Chondrocyte (in vitro differentiated cells): ENCODE data around the gene EFNA3. TPM values are rescaled to one million over a fixed set of nuclear protein-coding genes. Genes with fewer than 3 reads are reported as not detected.

Experiments
- DNase-seq: peaks from one replicate; pipeline ENCODE4 v3.0.0; 2021; ENCODE audit warnings: mixed read lengths, low spot score
- H3K27ac Mint-ChIP-seq: one replicate; pipeline ENCODE4 v1.8.0; 2021; ENCODE audit warnings: mild to moderate bottlenecking, moderate library complexity, mixed read lengths; ENCODE audit not compliant: unreplicated experiment
- H3K27me3 Mint-ChIP-seq: 2 replicates; pipeline ENCODE4 v1.8.0; 2021; ENCODE audit warnings: low read depth, mixed read lengths
- H3K36me3 Mint-ChIP-seq: 2 replicates; pipeline ENCODE4 v1.8.0; 2021; ENCODE audit warnings: low read depth, mixed read lengths
- H3K4me1 Mint-ChIP-seq: 2 replicates; pipeline ENCODE4 v1.8.0; 2021; ENCODE audit warnings: low read depth, mild to moderate bottlenecking, mixed read lengths
- H3K4me3 Mint-ChIP-seq: one replicate; pipeline ENCODE4 v1.8.0; 2021; ENCODE audit warnings: mild to moderate bottlenecking, moderate library complexity, mixed read lengths; ENCODE audit not compliant: unreplicated experiment
- H3K9me3 Mint-ChIP-seq: 2 replicates; pipeline ENCODE4 v1.8.0; 2021; ENCODE audit warnings: low read depth, mixed read lengths
- total RNA-seq: library from RNA; stranded (reverse); gene quantifications from 3 replicates; pipeline ENCODE4 v1.2.1, GENCODE V29; 2021
- TF ChIP-seq, protein P1 (sequence below): fragments of 200-600 bp; sonication (generic); IDR thresholded peaks from 2 replicates; pipeline ENCODE4 v1.5.0; 2021; ENCODE audit warnings: antibody characterized with exemption, mild to moderate bottlenecking, moderate library complexity

EFNA3 gene
- total RNA-seq, 1 donor from 2014 or later, result 4.5 TPM

DNA sequence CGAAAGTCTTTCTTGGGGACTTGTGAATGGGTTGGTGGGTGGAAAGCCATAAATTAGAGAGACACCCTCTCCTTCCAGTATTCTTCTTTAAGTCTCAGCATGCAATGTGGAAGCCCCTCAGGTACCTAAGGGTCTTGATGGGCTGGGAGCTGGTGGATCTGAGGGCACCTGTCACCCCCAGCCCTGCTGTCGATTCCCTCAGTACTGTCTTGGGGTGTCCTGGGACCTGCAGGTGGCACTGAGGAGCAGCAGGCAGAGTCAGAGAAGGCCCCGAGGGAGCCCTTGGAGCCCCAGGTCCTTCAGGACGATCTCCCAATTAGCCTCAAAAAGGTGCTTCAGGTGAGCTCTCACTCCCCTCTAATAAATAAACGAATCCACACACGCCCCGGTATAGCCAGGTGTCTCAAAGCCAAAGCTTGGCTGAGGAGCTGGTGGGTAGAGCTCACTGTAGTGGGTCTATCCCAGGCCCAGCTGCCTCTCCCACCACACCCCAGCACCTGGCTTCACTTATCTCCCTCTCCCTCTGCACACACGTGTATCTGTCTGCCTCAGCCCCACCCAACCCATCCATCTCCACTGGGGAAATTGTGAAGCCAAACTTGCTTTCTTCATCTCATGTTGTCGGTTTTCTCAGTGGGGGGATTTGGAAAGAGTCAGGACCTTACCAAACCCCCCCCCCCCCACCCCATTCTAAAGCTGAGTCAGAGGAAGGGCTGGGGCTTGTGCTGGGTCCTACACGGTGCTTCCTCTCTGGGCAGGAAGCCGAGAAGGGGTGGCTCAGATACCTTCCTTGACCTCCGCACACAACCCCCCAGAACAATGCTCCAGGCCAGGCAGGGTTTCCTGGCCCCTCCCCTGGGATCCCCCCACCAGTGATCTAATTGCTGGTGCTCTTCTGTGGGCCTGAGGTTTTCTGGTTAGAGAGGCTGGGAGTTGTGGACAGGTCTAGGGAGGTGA lies 25.9 kb upstream of the EFNA3 start:
- no peaks in the 10 kb centered on the region for H3K9me3 Mint-ChIP-seq
- peaks cover 8% of the 10 kb centered on the region for H3K36me3 Mint-ChIP-seq
- TF ChIP-seq, protein P1, sequence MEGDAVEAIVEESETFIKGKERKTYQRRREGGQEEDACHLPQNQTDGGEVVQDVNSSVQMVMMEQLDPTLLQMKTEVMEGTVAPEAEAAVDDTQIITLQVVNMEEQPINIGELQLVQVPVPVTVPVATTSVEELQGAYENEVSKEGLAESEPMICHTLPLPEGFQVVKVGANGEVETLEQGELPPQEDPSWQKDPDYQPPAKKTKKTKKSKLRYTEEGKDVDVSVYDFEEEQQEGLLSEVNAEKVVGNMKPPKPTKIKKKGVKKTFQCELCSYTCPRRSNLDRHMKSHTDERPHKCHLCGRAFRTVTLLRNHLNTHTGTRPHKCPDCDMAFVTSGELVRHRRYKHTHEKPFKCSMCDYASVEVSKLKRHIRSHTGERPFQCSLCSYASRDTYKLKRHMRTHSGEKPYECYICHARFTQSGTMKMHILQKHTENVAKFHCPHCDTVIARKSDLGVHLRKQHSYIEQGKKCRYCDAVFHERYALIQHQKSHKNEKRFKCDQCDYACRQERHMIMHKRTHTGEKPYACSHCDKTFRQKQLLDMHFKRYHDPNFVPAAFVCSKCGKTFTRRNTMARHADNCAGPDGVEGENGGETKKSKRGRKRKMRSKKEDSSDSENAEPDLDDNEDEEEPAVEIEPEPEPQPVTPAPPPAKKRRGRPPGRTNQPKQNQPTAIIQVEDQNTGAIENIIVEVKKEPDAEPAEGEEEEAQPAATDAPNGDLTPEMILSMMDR, result peak; percentile 56
- peak overlapping the region; percentile 79 for H3K4me3 Mint-ChIP-seq
- H3K27ac Mint-ChIP-seq, result peak overlapping the region; percentile 68
- no peak for DNase-seq
- peaks cover 27% of the 10 kb centered on the region for H3K4me1 Mint-ChIP-seq
- H3K27me3 Mint-ChIP-seq, result no peaks in the 10 kb centered on the region

DNA sequence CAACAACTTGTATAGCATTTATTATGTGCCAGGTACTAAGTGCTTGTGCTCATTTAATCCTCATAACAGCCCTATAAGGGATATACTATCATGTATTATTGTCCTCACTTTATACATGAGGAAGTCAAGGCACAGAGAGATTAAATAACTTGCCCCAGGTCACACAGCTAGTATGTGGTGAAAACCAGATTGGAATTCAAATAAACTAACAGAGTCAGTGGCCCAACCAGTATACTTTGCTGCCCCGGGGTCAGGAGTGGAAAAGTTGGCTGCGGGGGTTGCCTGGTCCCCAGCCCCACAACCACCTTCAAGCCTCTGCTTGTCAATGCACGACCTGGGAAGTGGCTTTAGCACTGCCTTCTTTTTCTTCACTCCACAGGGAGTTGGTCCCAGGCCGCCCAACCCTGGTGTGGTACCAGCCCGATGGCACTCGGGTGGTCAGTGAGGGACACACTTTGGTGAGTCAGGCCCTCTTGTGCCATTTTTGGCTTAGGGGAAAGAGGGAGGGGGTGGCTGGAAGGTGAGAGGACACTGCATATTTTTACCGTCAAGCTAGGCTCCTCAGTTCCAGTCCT lies 25.0 kb upstream of the EFNA3 start:
- H3K4me3 Mint-ChIP-seq, result no peak overlapping the region
- no peaks in the 10 kb centered on the region for H3K27me3 Mint-ChIP-seq
- no peaks in the 10 kb centered on the region for H3K9me3 Mint-ChIP-seq
- peaks cover 27% of the 10 kb centered on the region for H3K4me1 Mint-ChIP-seq
- no peak for DNase-seq
- no peak overlapping the region for H3K27ac Mint-ChIP-seq
- TF ChIP-seq, protein P1, result no peak
- H3K36me3 Mint-ChIP-seq, result peaks cover 11% of the 10 kb centered on the region

DNA sequence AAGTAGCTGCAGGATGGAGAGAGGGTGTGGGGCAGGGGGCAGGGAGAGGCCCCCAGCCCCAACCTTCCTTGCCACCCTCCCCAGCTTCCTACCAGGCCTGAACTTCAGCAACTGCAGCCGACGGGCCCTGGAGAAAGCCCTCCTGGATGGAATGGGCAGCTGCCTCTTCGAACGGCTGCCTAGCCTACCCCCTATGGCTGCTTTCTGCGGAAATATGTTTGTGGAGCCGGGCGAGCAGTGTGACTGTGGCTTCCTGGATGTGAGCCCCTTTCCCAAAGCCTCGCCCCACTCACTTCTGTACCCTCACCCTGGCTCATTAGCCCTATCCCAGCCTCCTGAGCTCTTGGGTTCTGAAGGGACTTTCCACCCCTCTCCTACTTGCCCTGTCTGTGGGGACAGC lies 21.5 kb upstream of the EFNA3 start:
- no peak overlapping the region for H3K4me3 Mint-ChIP-seq
- H3K27ac Mint-ChIP-seq, result no peak overlapping the region
- H3K9me3 Mint-ChIP-seq, result no peaks in the 10 kb centered on the region
- DNase-seq, result no peak
- no peaks in the 10 kb centered on the region for H3K27me3 Mint-ChIP-seq
- TF ChIP-seq, protein P1, result no peak
- peaks cover 14% of the 10 kb centered on the region for H3K4me1 Mint-ChIP-seq
- H3K36me3 Mint-ChIP-seq, result peaks cover 12% of the 10 kb centered on the region

DNA sequence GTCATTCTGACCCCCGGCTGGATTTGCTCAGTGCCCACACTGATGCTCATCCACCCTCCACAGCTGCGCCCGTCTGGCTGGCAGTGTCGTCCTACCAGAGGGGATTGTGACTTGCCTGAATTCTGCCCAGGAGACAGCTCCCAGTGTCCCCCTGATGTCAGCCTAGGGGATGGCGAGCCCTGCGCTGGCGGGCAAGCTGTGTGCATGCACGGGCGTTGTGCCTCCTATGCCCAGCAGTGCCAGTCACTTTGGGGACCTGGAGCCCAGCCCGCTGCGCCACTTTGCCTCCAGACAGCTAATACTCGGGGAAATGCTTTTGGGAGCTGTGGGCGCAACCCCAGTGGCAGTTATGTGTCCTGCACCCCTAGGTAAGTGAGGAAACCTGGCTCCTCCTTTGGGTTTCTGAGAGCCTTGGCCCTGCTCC lies 20.8 kb upstream of the EFNA3 start:
- TF ChIP-seq, protein P1, result no peak
- H3K36me3 Mint-ChIP-seq, result peaks cover 12% of the 10 kb centered on the region
- H3K27ac Mint-ChIP-seq, result no peak overlapping the region
- H3K27me3 Mint-ChIP-seq, result no peaks in the 10 kb centered on the region
- H3K4me1 Mint-ChIP-seq, result peaks cover 13% of the 10 kb centered on the region
- H3K4me3 Mint-ChIP-seq, result no peak overlapping the region
- DNase-seq, result no peak
- H3K9me3 Mint-ChIP-seq, result no peaks in the 10 kb centered on the region

DNA sequence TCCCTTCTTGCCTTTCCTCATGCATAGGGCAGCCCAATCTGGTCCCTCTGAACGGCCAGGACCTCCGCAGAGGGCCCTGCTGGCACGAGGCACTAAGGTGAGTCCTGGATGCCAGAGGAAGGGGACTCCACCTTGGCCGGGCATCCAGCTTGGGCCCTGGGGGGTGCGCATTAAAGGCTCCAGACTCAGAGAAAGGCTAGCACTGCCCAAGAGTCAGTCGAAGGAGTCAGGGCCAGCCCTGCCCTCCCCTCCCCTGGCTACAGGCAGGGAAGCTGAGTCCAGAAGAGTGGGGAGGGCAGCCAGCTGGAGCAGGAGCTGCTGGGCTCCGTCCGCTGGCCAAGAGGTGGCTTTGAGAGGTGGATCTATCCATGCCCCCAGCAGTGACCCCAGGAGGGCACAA lies 17.9 kb upstream of the EFNA3 start:
- TF ChIP-seq, protein P1, result no peak
- Mint-ChIP-seq H3K4me1 (peaks cover 31% of the 10 kb centered on the region), H3K27me3 (no peaks in the 10 kb centered on the region), H3K4me3 (no peak overlapping the region), H3K9me3 (no peaks in the 10 kb centered on the region), H3K27ac (no peak overlapping the region), H3K36me3 (peaks cover 10% of the 10 kb centered on the region)
- DNase-seq, result no peak
